PC-9 (cell line): ENCODE data around the gene RAMP1.

Experiments
- EZH2 ChIP-seq: fragments of 200-600 bp; sonication (generic); IDR thresholded peaks from 2 replicates; pipeline ENCODE4 v1.8.0; 2017; ENCODE audit warnings: antibody characterized with exemption, low read depth
- TF ChIP-seq, protein P1 (sequence below): fragments of 200-600 bp; sonication (generic); conservative IDR thresholded peaks from 2 replicates; pipeline ENCODE4 v1.6.1; 2017; ENCODE audit warnings: mixed run types, antibody characterized with exemption, mild to moderate bottlenecking, moderate library complexity

DNA sequence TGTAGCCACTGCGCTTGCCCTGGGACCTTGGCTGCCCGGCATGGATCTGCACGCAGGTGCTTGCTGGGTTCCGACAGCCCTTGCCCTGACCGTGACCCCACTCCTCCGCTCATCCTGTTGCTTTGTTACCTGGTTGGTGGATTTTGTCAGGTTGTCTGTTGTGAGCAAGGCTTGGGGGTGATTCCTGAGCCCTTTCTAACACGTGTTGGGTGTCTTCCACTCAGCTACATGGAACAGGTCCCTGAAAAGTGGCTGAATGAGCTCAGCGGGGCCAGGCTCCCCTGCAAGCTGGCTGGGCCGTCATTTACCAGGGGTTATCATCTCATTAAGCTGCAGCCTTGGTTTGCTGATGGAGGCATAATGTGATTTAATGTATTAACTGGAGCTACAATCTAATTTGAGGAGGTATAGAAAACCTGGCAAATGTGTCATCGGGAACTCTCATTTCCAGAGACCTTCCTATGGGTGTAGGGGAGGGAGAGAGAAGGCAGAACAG lies 24.6 kb downstream of the RAMP1 start:
- TF ChIP-seq, protein P1, sequence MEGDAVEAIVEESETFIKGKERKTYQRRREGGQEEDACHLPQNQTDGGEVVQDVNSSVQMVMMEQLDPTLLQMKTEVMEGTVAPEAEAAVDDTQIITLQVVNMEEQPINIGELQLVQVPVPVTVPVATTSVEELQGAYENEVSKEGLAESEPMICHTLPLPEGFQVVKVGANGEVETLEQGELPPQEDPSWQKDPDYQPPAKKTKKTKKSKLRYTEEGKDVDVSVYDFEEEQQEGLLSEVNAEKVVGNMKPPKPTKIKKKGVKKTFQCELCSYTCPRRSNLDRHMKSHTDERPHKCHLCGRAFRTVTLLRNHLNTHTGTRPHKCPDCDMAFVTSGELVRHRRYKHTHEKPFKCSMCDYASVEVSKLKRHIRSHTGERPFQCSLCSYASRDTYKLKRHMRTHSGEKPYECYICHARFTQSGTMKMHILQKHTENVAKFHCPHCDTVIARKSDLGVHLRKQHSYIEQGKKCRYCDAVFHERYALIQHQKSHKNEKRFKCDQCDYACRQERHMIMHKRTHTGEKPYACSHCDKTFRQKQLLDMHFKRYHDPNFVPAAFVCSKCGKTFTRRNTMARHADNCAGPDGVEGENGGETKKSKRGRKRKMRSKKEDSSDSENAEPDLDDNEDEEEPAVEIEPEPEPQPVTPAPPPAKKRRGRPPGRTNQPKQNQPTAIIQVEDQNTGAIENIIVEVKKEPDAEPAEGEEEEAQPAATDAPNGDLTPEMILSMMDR: no peak
- no peak for TF ChIP-seq EZH2
